Panc1 (cell line): ENCODE data around the gene PPP3R1. TPM values are rescaled to one million over a fixed set of nuclear protein-coding genes. Genes with fewer than 3 reads are reported as not detected.

ENCODE experiments used
- ATAC-seq: fragments of 200-7000 bp; cut with Tn5 transposase; 2 replicates; pipeline ENCODE4 v1.9.1; 2020; ENCODE audit warnings: mild to moderate bottlenecking, moderate library complexity
- BruUV-seq: library from RNA; stranded (reverse); fragments of 400-500 nt; replicated peaks from 2 replicates; lab custom pipeline; 2021; lab: Mats Ljungman, UMichigan
- CTCF ChIA-PET: fragments of 300-600 bp; sonication (Branson Sonifier 250); formaldehyde crosslinking; loops from one replicate; lab custom pipeline; 2022; ENCODE audit warnings: antibody characterized with exemption; lab: Charles Lee
- POLR2A ChIA-PET: fragments of 300-600 bp; sonication (Branson Sonifier 250); formaldehyde crosslinking; loops from one replicate; lab custom pipeline; 2022; ENCODE audit warnings: antibody characterized with exemption; lab: Charles Lee
- DNase-seq: peaks from one replicate; pipeline ENCODE4 v3.0.0-alpha.2; 2010; ENCODE audit warnings: low read depth, low spot score
- H3K27ac ChIP-seq: 2 replicates; pipeline ENCODE4 v1.5.1; 2011; ENCODE audit warnings: mild to moderate bottlenecking, low read length, inconsistent platforms
- H3K27me3 ChIP-seq: fragments of 200-500 bp; sonication (Bioruptor generic); 2 replicates; pipeline ENCODE4 v1.6.0; 2014; ENCODE audit warnings: low read length, inconsistent platforms; ENCODE audit not compliant: control insufficient read depth, insufficient read depth
- H3K36me3 ChIP-seq: fragments of 200-500 bp; sonication (Bioruptor generic); 2 replicates; pipeline ENCODE4 v1.5.1; 2014; ENCODE audit warnings: inconsistent platforms, mild to moderate bottlenecking, low read length, moderate library complexity; ENCODE audit not compliant: control insufficient read depth, insufficient read depth
- H3K4me1 ChIP-seq: 2 replicates; pipeline ENCODE4 v1.5.1; 2011; ENCODE audit warnings: inconsistent platforms, mild to moderate bottlenecking, low read length, moderate library complexity; ENCODE audit not compliant: control insufficient read depth, insufficient read depth
- H3K4me3 ChIP-seq, 2 experiments: 2 replicates each; pipeline ENCODE4 v1.5.1; 2011 to 2012; ENCODE audit warnings: low read depth in 2 of 2, low read length in 2 of 2, mild to moderate bottlenecking in 2 of 2, inconsistent platforms in 1 of 2, moderate library complexity in 1 of 2
- H3K9me3 ChIP-seq: fragments of 200-500 bp; sonication (Bioruptor generic); 2 replicates; pipeline ENCODE4 v1.5.1; 2014; ENCODE audit warnings: low read depth, mild to moderate bottlenecking, inconsistent platforms, low read length, moderate library complexity; ENCODE audit not compliant: control insufficient read depth, insufficient read depth
- CTCF ChIP-seq: fragments of 450-650 bp; IDR thresholded peaks from 2 replicates; pipeline ENCODE4 v1.5.1; 2017; ENCODE audit warnings: mild to moderate bottlenecking
- POLR2AphosphoS5 ChIP-seq: IDR thresholded peaks from 2 replicates; pipeline ENCODE4 v1.6.1; 2012; ENCODE audit warnings: mild to moderate bottlenecking, low read depth, low read length, moderate library complexity
- REST ChIP-seq, 2 experiments: IDR thresholded peaks; 2 replicates each; pipeline ENCODE4 v1.6.1; 2011 to 2012; ENCODE audit warnings: low read depth in 2 of 2, control low read depth in 1 of 2, low read length in 1 of 2, mild to moderate bottlenecking in 1 of 2, moderate library complexity in 1 of 2; ENCODE audit not compliant: insufficient read depth in 1 of 2
- SIN3A ChIP-seq: IDR thresholded peaks from 2 replicates; pipeline ENCODE4 v1.6.1; 2012; ENCODE audit warnings: low read depth, mild to moderate bottlenecking, low read length, moderate library complexity, borderline replicate concordance; ENCODE audit not compliant: insufficient read depth
- TCF7L2 ChIP-seq: IDR thresholded peaks from 2 replicates; pipeline ENCODE4 v1.6.1; 2011; ENCODE audit warnings: mild to moderate bottlenecking, low read depth, low read length, inconsistent platforms
- in situ Hi-C: cut with HindIII; loops from 2 replicates; pipeline ENCODE4 v1.10.0; 2016; ENCODE audit warnings: low sequenced_read_pairs, low pct_unique_long_range_greater_than_20kb
- intact Hi-C: fragments of 100-400 bp; cut with micrococcal nuclease; formaldehyde crosslinking; loops from one replicate; pipeline ENCODE4 v1.10.0; 2022; ENCODE audit not compliant: unreplicated experiment
- total RNA-seq: library from RNA; stranded (reverse); gene quantifications from one replicate; pipeline ENCODE4 v1.2.1, GENCODE V29; 2021; ENCODE audit not compliant: unreplicated experiment

Gene PPP3R1
- total RNA-seq, 1 experiment from 2014 or later: 77.9 TPM

GRCh38 chr2:68293755-68294154 is 41.4 kb upstream of the PPP3R1 start:
- no peaks in the 10 kb centered on the region for H3K27me3 ChIP-seq
- BruUV-seq: no TSS peak
- ATAC-seq: no peak
- CTCF ChIA-PET: no interaction called here
- POLR2A ChIA-PET: interaction anchor here (0.6 kb wide), 1 partner anchor 239 kb away, joined by 4 read pairs; no protein-coding TSS in a partner anchor
- H3K9me3 ChIP-seq: no peaks in the 10 kb centered on the region
- no peak overlapping the region for H3K4me3 ChIP-seq
- no peaks in the 10 kb centered on the region for H3K4me1 ChIP-seq
- no peak for DNase-seq
- TF ChIP-seq SIN3A (no peak), CTCF (no peak), POLR2AphosphoS5 (no peak)
- in situ Hi-C loops (no loop called here), intact Hi-C loops (loop anchor here (2.0 kb wide), 1 partner anchor 171 kb away; no protein-coding TSS in a partner anchor)
- no peaks in the 10 kb centered on the region for H3K36me3 ChIP-seq
- no peak overlapping the region for H3K27ac ChIP-seq

GRCh38 chr2:68293024-68293423 is 40.7 kb upstream of the PPP3R1 start:
- no peaks in the 10 kb centered on the region for H3K36me3 ChIP-seq
- H3K4me3 ChIP-seq: no peak overlapping the region
- ATAC-seq: no peak
- CTCF ChIA-PET: interaction anchor here (1.0 to 1.2 kb wide), 2 partner anchors 147 to 149 kb away, joined by 4 read pairs; no protein-coding TSS in a partner anchor
- in situ Hi-C loops (no loop called here), intact Hi-C loops (loop anchor here (2.0 kb wide), 1 partner anchor 170 kb away; no protein-coding TSS in a partner anchor)
- no peaks in the 10 kb centered on the region; the same call in 1 of the 2 replicates for H3K27me3 ChIP-seq
- no TSS peak for BruUV-seq
- no peak for DNase-seq
- H3K4me1 ChIP-seq: no peaks in the 10 kb centered on the region
- POLR2A ChIA-PET: no interaction called here
- no peaks in the 10 kb centered on the region for H3K9me3 ChIP-seq
- no peak overlapping the region for H3K27ac ChIP-seq
- no peak for TF ChIP-seq SIN3A
- TF ChIP-seq TCF7L2: no peak
- TF ChIP-seq CTCF: no peak

- CTCF ChIA-PET: interaction anchor here (0.7 to 1.6 kb wide), 6 partner anchors 9 to 170 kb away, joined by 3 to 11 read pairs (median 4); no protein-coding TSS in a partner anchor
Measured at GRCh38 chr2:68292108-68292710, 39.9 kb upstream of the PPP3R1 start.

More at GRCh38 chr2:68292108-68292710, 39.9 kb upstream of the PPP3R1 start:
- no peak overlapping the region for H3K4me3 ChIP-seq
- intact Hi-C loops: loop anchor here (2.0 kb wide), 1 partner anchor 169 kb away; no protein-coding TSS in a partner anchor
- H3K27me3 ChIP-seq: peaks cover 2% of the 10 kb centered on the region; the same call in 1 of the 2 replicates
- no peak overlapping the region for H3K27ac ChIP-seq
- no TSS peak for BruUV-seq
- in situ Hi-C loops: no loop called here
- no peak for TF ChIP-seq REST (IDR thresholded peaks at IDR 0.05; ENCODE audit: insufficient read depth in 1 of 2, low read depth in 2 of 2, low read length in 1 of 2)
- peak; percentile 79; the same call in 1 of the 2 replicates for TF ChIP-seq CTCF
- no peak for TF ChIP-seq POLR2AphosphoS5
- TF ChIP-seq TCF7L2: no peak
- no peak for TF ChIP-seq SIN3A
- no peaks in the 10 kb centered on the region for H3K9me3 ChIP-seq
- POLR2A ChIA-PET: no interaction called here
- peak; percentile 84 for ATAC-seq
- peak; percentile 18 for DNase-seq
- H3K4me1 ChIP-seq: no peaks in the 10 kb centered on the region
- no peaks in the 10 kb centered on the region for H3K36me3 ChIP-seq
